K562 (cell line): Measurements from ENCODE around the gene TBC1D2. TPM values are rescaled to one million over a fixed set of nuclear protein-coding genes. Genes with fewer than 3 reads are reported as not detected.

Source experiments
- CEBPG ChIP-seq, 3 experiments: fragments of 200-800 bp in 1 of 3; sonication (Bioruptor generic) in 1 of 3; sonication (generic) in 1 of 3; formaldehyde crosslinking in 1 of 3; IDR thresholded peaks in 2 of 3; conservative IDR thresholded peaks in 1 of 3; 2 replicates each; pipeline versions ENCODE4 v1.6.1 to v1.8.0; 2016 to 2022; ENCODE audit warnings: missing compliant biosample characterization in 2 of 3, missing genetic modification characterization in 2 of 3, mild to moderate bottlenecking in 1 of 3, missing genetic modification reagents in 1 of 3
- CHD1 ChIP-seq: fragments of 200-600 bp; sonication (generic); IDR thresholded peaks from one replicate; pipeline ENCODE4 v1.6.1; 2012; ENCODE audit warnings: mild to moderate bottlenecking, moderate library complexity, low read length, inconsistent platforms
- COPS2 ChIP-seq: fragments of 450-650 bp; conservative IDR thresholded peaks from 2 replicates; pipeline ENCODE4 v1.6.1; 2016; ENCODE audit warnings: mild to moderate bottlenecking, moderate library complexity
- EHMT2 ChIP-seq: fragments of 450-650 bp; IDR thresholded peaks from 2 replicates; pipeline ENCODE4 v1.6.1; 2018; ENCODE audit warnings: antibody characterized with exemption
- HNRNPH1 ChIP-seq: fragments of 200-400 bp; formaldehyde crosslinking; optimal IDR thresholded peaks from 2 replicates; pipeline ENCODE3; 2017; ENCODE audit warnings: low read depth, mild to moderate bottlenecking, low read length, moderate library complexity
- KLF1 ChIP-seq: fragments of 450-650 bp; IDR thresholded peaks from 2 replicates; pipeline ENCODE4 v1.6.1; 2016; ENCODE audit warnings: missing genetic modification characterization, missing compliant biosample characterization
- L3MBTL2 ChIP-seq: fragments of 450-650 bp; IDR thresholded peaks from 2 replicates; pipeline ENCODE4 v1.6.1; 2016; ENCODE audit warnings: mild to moderate bottlenecking, moderate library complexity
- NBN ChIP-seq: fragments of 450-650 bp; IDR thresholded peaks from 2 replicates; pipeline ENCODE4 v1.6.1; 2016; ENCODE audit warnings: low read depth, mild to moderate bottlenecking
- NR4A1 ChIP-seq, 2 experiments: fragments of 250-450 bp in 1 of 2; fragments of 450-650 bp in 1 of 2; sonication (Bioruptor Pico) in 1 of 2; IDR thresholded peaks; 2 replicates each; pipeline versions ENCODE4 v1.4.0 to v1.6.1; 2016 to 2020; ENCODE audit warnings: mild to moderate bottlenecking in 2 of 2, missing compliant biosample characterization in 1 of 2, missing genetic modification characterization in 1 of 2, moderate library complexity in 1 of 2
- POLR2AphosphoS2 ChIP-seq: IDR thresholded peaks from 2 replicates; pipeline ENCODE4 v1.6.1; 2012; ENCODE audit warnings: low read length, improper control_type of control experiment
- PRMT5 ChIP-seq: sonication (generic); formaldehyde crosslinking; IDR thresholded peaks from 2 replicates; pipeline ENCODE4 v1.5.0; 2020; ENCODE audit warnings: missing genetic modification reagents
- SNIP1 ChIP-seq: fragments of 450-650 bp; IDR thresholded peaks from 2 replicates; pipeline ENCODE4 v1.7.1; 2017; ENCODE audit warnings: low read depth, mild to moderate bottlenecking
- ZBTB8A ChIP-seq: fragments of 450-650 bp; IDR thresholded peaks from 2 replicates; pipeline ENCODE4 v1.6.1; 2018; ENCODE audit warnings: mild to moderate bottlenecking, moderate library complexity; ENCODE audit not compliant: partially characterized antibody
- ZKSCAN3 ChIP-seq: fragments of 250-450 bp; sonication (Bioruptor Pico); IDR thresholded peaks from 2 replicates; pipeline ENCODE4 v1.4.0; 2020
- ZNF143 ChIP-seq: sonication (generic); formaldehyde crosslinking; IDR thresholded peaks from 2 replicates; pipeline ENCODE4 v1.9.0; 2022; ENCODE audit warnings: mild to moderate bottlenecking, missing genetic modification reagents
- ZNF311 ChIP-seq: fragments of 250-450 bp; sonication (Bioruptor Pico); IDR thresholded peaks from 2 replicates; pipeline ENCODE4 v1.4.0; 2020; ENCODE audit warnings: mild to moderate bottlenecking, moderate library complexity
- ZNF316 ChIP-seq: fragments of 450-650 bp; IDR thresholded peaks from 2 replicates; pipeline ENCODE4 v1.6.1; 2016
- ZNF696 ChIP-seq: fragments of 250-450 bp; sonication (Bioruptor Pico); conservative IDR thresholded peaks from 2 replicates; pipeline ENCODE4 v1.4.0; 2020; ENCODE audit warnings: mild to moderate bottlenecking, moderate library complexity
- polyA plus RNA-seq, 8 experiments: library from polyadenylated mRNA; depleted of rRNA in 4 of 8; stranded (reverse) in 5 of 8; unstranded in 3 of 8; fragments of >200 nt; fragmentation: Nextera tagmentation in 2 of 8; fragmentation: Illumina TruSeq in 1 of 8; extraction: Ambion mirVana in 2 of 8; extraction: Trizol in 1 of 8; gene quantifications; 2 replicates each; pipeline versions ENCODE4 v1.2.1 to v1.2.3, GENCODE V29; 2011 to 2014; ENCODE audit warnings: inconsistent platforms in 1 of 8, missing spikeins in 1 of 8
- total RNA-seq, 7 experiments: library from RNA; depleted of rRNA in 6 of 7; stranded (reverse); fragments of >200 nt in 6 of 7; fragmentation: Illumina TruSeq in 2 of 7; extraction: Trizol in 2 of 7; gene quantifications; 2 replicates each; pipeline versions ENCODE4 v1.2.1 to v1.2.3, GENCODE V29; 2011 to 2021; ENCODE audit warnings: low replicate concordance in 1 of 7
- TF ChIP-seq, protein P1 (sequence below): fragments of 450-650 bp; IDR thresholded peaks from 2 replicates; pipeline ENCODE4 v1.7.0; 2016; ENCODE audit warnings: borderline replicate concordance
- TF ChIP-seq, protein P2 (sequence below): fragments of 450-650 bp; conservative IDR thresholded peaks from 2 replicates; pipeline ENCODE4 v1.6.1; 2016; ENCODE audit warnings: missing genetic modification characterization, low read depth, mild to moderate bottlenecking, missing compliant biosample characterization, moderate library complexity
- TF ChIP-seq, protein P3 (sequence below): fragments of 450-650 bp; IDR thresholded peaks from 2 replicates; pipeline ENCODE4 v1.6.1; 2016; ENCODE audit warnings: borderline replicate concordance
- TF ChIP-seq, protein P4 (sequence below), 2 experiments: fragments of 200-800 bp in 1 of 2; sonication (Bioruptor generic) in 1 of 2; sonication (generic) in 1 of 2; formaldehyde crosslinking in 1 of 2; IDR thresholded peaks in 1 of 2; conservative IDR thresholded peaks in 1 of 2; 2 replicates each; pipeline versions ENCODE4 v1.5.0 to v1.6.1; 2016 to 2020; ENCODE audit warnings: missing compliant biosample characterization in 1 of 2, missing genetic modification characterization in 1 of 2, missing genetic modification reagents in 1 of 2

TBC1D2 gene
- total and polyA plus RNA-seq, 9 of the 15 experiments (the other 6 are each of a cell fraction or from before 2014, with no cell fraction given): 0.10 to 7.0 (median 2.5) TPM

DNA sequence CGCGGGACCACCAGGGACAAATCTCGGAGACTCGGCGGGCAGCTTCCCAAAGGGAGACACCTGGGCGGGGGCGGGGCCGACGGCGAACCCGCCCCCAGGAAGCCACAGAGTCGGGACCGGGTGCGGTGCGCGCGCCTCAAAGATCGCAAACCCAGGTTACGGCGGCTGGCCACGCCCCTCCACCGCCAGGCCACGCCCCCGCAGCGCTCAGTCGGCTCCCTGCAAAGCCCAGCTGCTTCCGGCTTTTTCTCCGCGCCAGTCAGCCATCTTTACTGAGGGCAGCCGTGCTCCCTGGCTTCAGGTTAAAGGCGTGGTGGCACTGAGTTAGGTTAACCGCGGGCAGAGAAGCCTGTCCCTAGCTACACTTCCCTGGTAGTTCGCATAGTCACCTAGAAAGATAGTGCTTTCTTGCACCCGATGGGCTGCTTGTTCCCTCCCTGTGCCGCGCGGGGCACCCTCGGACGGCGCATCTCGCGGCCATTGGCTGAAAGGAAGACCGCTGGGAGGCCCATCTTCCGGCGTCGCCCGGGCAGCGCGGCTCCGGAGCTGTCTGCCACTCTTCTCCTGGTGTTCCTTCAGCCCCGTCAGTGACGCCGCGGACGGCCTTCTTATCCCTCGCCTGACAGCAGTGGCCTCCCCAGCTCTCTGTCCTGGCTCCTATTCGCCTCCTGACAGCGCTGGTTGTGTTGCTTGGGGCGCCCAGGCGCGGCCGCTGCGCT is at the start of gene TBC1D2 (continued):
- TF ChIP-seq, protein P1, sequence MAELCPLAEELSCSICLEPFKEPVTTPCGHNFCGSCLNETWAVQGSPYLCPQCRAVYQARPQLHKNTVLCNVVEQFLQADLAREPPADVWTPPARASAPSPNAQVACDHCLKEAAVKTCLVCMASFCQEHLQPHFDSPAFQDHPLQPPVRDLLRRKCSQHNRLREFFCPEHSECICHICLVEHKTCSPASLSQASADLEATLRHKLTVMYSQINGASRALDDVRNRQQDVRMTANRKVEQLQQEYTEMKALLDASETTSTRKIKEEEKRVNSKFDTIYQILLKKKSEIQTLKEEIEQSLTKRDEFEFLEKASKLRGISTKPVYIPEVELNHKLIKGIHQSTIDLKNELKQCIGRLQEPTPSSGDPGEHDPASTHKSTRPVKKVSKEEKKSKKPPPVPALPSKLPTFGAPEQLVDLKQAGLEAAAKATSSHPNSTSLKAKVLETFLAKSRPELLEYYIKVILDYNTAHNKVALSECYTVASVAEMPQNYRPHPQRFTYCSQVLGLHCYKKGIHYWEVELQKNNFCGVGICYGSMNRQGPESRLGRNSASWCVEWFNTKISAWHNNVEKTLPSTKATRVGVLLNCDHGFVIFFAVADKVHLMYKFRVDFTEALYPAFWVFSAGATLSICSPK: no peak
- TF ChIP-seq, protein P2, sequence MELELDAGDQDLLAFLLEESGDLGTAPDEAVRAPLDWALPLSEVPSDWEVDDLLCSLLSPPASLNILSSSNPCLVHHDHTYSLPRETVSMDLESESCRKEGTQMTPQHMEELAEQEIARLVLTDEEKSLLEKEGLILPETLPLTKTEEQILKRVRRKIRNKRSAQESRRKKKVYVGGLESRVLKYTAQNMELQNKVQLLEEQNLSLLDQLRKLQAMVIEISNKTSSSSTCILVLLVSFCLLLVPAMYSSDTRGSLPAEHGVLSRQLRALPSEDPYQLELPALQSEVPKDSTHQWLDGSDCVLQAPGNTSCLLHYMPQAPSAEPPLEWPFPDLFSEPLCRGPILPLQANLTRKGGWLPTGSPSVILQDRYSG (tag): peak; percentile 74
- TF ChIP-seq, protein P3, sequence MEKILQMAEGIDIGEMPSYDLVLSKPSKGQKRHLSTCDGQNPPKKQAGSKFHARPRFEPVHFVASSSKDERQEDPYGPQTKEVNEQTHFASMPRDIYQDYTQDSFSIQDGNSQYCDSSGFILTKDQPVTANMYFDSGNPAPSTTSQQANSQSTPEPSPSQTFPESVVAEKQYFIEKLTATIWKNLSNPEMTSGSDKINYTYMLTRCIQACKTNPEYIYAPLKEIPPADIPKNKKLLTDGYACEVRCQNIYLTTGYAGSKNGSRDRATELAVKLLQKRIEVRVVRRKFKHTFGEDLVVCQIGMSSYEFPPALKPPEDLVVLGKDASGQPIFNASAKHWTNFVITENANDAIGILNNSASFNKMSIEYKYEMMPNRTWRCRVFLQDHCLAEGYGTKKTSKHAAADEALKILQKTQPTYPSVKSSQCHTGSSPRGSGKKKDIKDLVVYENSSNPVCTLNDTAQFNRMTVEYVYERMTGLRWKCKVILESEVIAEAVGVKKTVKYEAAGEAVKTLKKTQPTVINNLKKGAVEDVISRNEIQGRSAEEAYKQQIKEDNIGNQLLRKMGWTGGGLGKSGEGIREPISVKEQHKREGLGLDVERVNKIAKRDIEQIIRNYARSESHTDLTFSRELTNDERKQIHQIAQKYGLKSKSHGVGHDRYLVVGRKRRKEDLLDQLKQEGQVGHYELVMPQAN: peak; percentile 75; the same call in 1 of the 2 replicates
- TF ChIP-seq, protein P4, sequence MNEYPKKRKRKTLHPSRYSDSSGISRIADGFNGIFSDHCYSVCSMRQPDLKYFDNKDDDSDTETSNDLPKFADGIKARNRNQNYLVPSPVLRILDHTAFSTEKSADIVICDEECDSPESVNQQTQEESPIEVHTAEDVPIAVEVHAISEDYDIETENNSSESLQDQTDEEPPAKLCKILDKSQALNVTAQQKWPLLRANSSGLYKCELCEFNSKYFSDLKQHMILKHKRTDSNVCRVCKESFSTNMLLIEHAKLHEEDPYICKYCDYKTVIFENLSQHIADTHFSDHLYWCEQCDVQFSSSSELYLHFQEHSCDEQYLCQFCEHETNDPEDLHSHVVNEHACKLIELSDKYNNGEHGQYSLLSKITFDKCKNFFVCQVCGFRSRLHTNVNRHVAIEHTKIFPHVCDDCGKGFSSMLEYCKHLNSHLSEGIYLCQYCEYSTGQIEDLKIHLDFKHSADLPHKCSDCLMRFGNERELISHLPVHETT (CRISPR knock-in tag; conservative IDR thresholded peaks at IDR 0.05 in 1 of 2, IDR thresholded peaks at IDR 0.05 in 1 of 2): peak in 1 of 2 experiments; percentile 80; a peak in 2 of 4 replicates
- peak; percentile 77; the same call in 1 of the 2 replicates for TF ChIP-seq KLF1 (tag)
- no peak for TF ChIP-seq ZNF316
- no peak for TF ChIP-seq NBN
- TF ChIP-seq POLR2AphosphoS2: no peak
- no peak for TF ChIP-seq ZKSCAN3
- TF ChIP-seq ZNF311 (CRISPR knock-in tag): no peak
- TF ChIP-seq NR4A1 (CRISPR knock-in tag; IDR thresholded peaks at IDR 0.05): no peak
- peak; percentile 62; the same call in 1 of the 2 replicates for TF ChIP-seq NR4A1 (tag; IDR thresholded peaks at IDR 0.05)
- no peak for TF ChIP-seq PRMT5
- no peak for TF ChIP-seq ZBTB8A
- TF ChIP-seq EHMT2: no peak
- no peak for TF ChIP-seq ZNF143 (CRISPR knock-in tag)
- TF ChIP-seq CHD1: peak; percentile 16
- TF ChIP-seq HNRNPH1: no peak
- TF ChIP-seq CEBPG (CRISPR knock-in tag; IDR thresholded peaks at IDR 0.05): no peak
- TF ChIP-seq CEBPG (tag; conservative IDR thresholded peaks at IDR 0.05 in 1 of 2, IDR thresholded peaks at IDR 0.05 in 1 of 2): no peak
- no peak for TF ChIP-seq COPS2
- TF ChIP-seq ZNF696: no peak
- TF ChIP-seq L3MBTL2: peak; percentile 81; the same call in 1 of the 2 replicates
- no peak for TF ChIP-seq SNIP1
